ENCODE results near the gene LNX1.
A peak's percentile ranks its signal among the peaks of the same experiment; 100 is the strongest.

DNA sequence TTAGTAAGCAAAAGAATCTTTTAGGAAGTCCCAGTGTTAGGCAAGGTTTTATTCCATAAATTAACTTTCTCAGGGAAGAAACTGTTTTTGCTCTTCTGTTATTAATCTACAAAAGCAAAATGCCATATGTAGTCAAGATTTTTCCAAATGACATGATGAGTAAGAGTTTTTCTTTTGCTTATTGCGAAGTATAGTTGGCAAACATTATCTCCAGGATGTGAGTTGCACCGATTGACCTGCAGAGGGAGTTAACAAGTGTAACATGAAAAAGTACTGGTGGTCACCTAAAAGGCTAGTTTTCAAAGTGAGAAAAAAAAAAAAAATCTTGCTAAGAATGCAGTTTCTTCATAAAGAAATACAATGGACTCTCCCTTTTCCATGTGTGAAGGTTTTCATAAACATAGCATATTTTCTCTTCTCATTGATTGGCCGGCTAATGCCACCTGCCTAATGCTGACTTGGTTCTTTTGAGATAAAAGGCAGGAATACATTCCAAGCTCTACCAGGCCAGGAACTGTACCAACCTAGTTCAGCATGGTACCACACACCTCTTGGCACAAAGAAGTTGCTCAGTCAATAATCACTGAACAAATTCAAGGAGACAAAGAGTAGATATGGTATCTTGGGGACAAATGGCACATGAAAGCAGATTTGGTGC, 100.2 kb downstream of the LNX1 start:
- TF ChIP-seq, protein P1, sequence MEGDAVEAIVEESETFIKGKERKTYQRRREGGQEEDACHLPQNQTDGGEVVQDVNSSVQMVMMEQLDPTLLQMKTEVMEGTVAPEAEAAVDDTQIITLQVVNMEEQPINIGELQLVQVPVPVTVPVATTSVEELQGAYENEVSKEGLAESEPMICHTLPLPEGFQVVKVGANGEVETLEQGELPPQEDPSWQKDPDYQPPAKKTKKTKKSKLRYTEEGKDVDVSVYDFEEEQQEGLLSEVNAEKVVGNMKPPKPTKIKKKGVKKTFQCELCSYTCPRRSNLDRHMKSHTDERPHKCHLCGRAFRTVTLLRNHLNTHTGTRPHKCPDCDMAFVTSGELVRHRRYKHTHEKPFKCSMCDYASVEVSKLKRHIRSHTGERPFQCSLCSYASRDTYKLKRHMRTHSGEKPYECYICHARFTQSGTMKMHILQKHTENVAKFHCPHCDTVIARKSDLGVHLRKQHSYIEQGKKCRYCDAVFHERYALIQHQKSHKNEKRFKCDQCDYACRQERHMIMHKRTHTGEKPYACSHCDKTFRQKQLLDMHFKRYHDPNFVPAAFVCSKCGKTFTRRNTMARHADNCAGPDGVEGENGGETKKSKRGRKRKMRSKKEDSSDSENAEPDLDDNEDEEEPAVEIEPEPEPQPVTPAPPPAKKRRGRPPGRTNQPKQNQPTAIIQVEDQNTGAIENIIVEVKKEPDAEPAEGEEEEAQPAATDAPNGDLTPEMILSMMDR (IDR thresholded peaks at IDR 0.05): peak; percentile 40 to 90 (median 74)
- TF ChIP-seq POLR2A (IDR thresholded peaks at IDR 0.05): no peak
